Measurements from ENCODE around the gene STAG1.

DNA sequence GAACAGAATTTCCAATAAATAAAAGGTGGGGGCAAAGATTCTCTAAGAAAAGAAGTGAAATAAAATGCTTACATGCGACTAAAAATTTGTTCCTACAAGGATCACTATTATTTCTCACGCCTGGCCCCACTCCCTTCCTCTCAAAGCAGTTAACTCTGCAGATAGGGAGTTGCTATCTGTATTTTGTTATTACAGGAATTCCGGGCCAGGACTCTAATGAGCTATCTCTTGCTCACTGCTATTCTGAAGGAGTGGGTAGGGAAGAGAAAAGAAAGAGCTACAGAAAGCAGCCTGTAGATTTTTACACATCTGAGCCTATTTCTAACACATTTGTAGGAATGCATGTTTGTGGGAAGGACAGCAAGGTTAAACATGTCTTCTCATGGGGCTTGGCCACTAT is 361.6 kb downstream of the STAG1 start:
- no peak for TF ChIP-seq TAF1 (IDR thresholded peaks at IDR 0.05; ENCODE audit: low read depth, low read length)
- TF ChIP-seq POLR2A (IDR thresholded peaks at IDR 0.05; ENCODE audit: low read depth, low read length) = no peak
- TF ChIP-seq POLR2AphosphoS5 (IDR thresholded peaks at IDR 0.05; ENCODE audit: low read depth, low read length) = no peak
- TF ChIP-seq SPI1 (IDR thresholded peaks at IDR 0.05; ENCODE audit: low read depth, low read length) = no peak
- TF ChIP-seq POU2F2 (IDR thresholded peaks at IDR 0.05; ENCODE audit: low read depth, low read length) = no peak

Data from GM12891 (cell line).